Fibroblast of the aortic adventitia (primary cell): ENCODE data around the gene HTR3B. TPM values are rescaled to one million over a fixed set of nuclear protein-coding genes. Genes with fewer than 3 reads are reported as not detected.

ENCODE experiments used
- DNase-seq: peaks from one replicate; pipeline ENCODE4 v3.0.0-alpha.2; 2010; ENCODE audit warnings: low read depth
- H3K4me3 ChIP-seq: 2 replicates; pipeline ENCODE4 v1.5.1; 2011; ENCODE audit warnings: low read depth, mild to moderate bottlenecking, control low read depth, low read length, moderate library complexity
- CTCF ChIP-seq: IDR thresholded peaks from 2 replicates; pipeline ENCODE4 v1.5.1; 2011; ENCODE audit warnings: mild to moderate bottlenecking, low read length, control low read depth, inconsistent platforms; ENCODE audit not compliant: insufficient read depth
- total RNA-seq: library from RNA; depleted of rRNA; stranded (reverse); fragments of >200 nt; gene quantifications from 2 replicates; pipeline ENCODE4 v1.2.3, GENCODE V29; 2012; ENCODE audit warnings: low replicate concordance

HTR3B gene
- not detected in 2 replicates for total RNA-seq

- no peak for TF ChIP-seq CTCF
- DNase-seq, result no peak
Observed at GRCh38 chr11:113904379-113905101, at the start of gene HTR3B. Gene HTR3B, plus strand, starts transcription at chr11:113904796. Its CDS starts 138 bp downstream, at chr11:113904934.

GRCh38 chr11:113855803-113856202 is 48.8 kb upstream of the HTR3B start:
- H3K4me3 ChIP-seq, result no peak overlapping the region
- TF ChIP-seq CTCF, result no peak
- DNase-seq, result no peak

More at GRCh38 chr11:113904379-113905101, at the start of gene HTR3B:
- no peak within 1 kb of the TSS for H3K4me3 ChIP-seq

GRCh38 chr11:113856966-113857759 is 47.4 kb upstream of the HTR3B start:
- DNase-seq, result no peak
- TF ChIP-seq CTCF, result no peak
- no peak overlapping the region for H3K4me3 ChIP-seq

GRCh38 chr11:113859665-113860064 is 44.9 kb upstream of the HTR3B start:
- no peak for TF ChIP-seq CTCF
- no peak for DNase-seq
- no peak overlapping the region for H3K4me3 ChIP-seq

GRCh38 chr11:113862435-113862834 is 42.2 kb upstream of the HTR3B start:
- peak; percentile 3 for DNase-seq
- TF ChIP-seq CTCF, result no peak
- H3K4me3 ChIP-seq, result no peak overlapping the region

GRCh38 chr11:113864410-113864809 is 40.2 kb upstream of the HTR3B start:
- no peak for TF ChIP-seq CTCF
- no peak overlapping the region for H3K4me3 ChIP-seq
- DNase-seq, result no peak
